Neural cell (in vitro differentiated cells): ENCODE results near the gene ELK4. TPM values are rescaled to one million over a fixed set of nuclear protein-coding genes. Genes with fewer than 3 reads are reported as not detected.

Experiments used
- H2AFZ ChIP-seq: fragments of 200-600, 300-800 bp; sonication (generic), shearing (Covaris generic); 2 replicates; pipeline ENCODE4 v1.6.0; 2014; ENCODE audit warnings: low read depth, mild to moderate bottlenecking, antibody characterized with exemption, low read length, moderate library complexity
- H3F3A ChIP-seq: fragments of 200-600 bp; shearing (Covaris generic); 2 replicates; pipeline ENCODE4 v1.6.1; 2016; ENCODE audit warnings: mild to moderate bottlenecking, moderate library complexity, mixed read lengths, antibody characterized with exemption, low read length; ENCODE audit not compliant: insufficient read depth, poor library complexity, severe bottlenecking
- H3K27ac ChIP-seq: fragments of 200-600, 300-800 bp; sonication (generic), shearing (Covaris generic); 2 replicates; pipeline ENCODE4 v1.5.1; 2014; ENCODE audit warnings: mild to moderate bottlenecking, low read length, moderate library complexity
- H3K27me3 ChIP-seq: fragments of 300-800, 200-600 bp; sonication (generic), shearing (Covaris generic); 2 replicates; pipeline ENCODE4 v1.6.0; 2014; ENCODE audit warnings: mild to moderate bottlenecking, low read depth, low read length, moderate library complexity; ENCODE audit not compliant: insufficient read depth
- H3K36me3 ChIP-seq: fragments of 300-800, 200-600 bp; sonication (generic), shearing (Covaris generic); 2 replicates; pipeline ENCODE4 v1.5.1; 2014; ENCODE audit warnings: mild to moderate bottlenecking, antibody characterized with exemption, low read length, moderate library complexity; ENCODE audit not compliant: insufficient read depth
- H3K4me2 ChIP-seq: fragments of 300-800, 200-600 bp; sonication (generic), shearing (Covaris generic); 2 replicates; pipeline ENCODE4 v1.6.0; 2014; ENCODE audit warnings: mild to moderate bottlenecking, low read length
- H3K4me3 ChIP-seq: fragments of 300-800, 200-600 bp; sonication (generic), shearing (Covaris generic); 2 replicates; pipeline ENCODE4 v1.5.1; 2014; ENCODE audit warnings: mild to moderate bottlenecking, low read length, moderate library complexity
- H3K79me2 ChIP-seq: fragments of 200-600 bp; shearing (Covaris generic); replicated peaks from 2 replicates; pipeline ENCODE4 v1.6.0; 2014; ENCODE audit warnings: mild to moderate bottlenecking, low read length, moderate library complexity; ENCODE audit not compliant: insufficient read depth
- H3K9ac ChIP-seq: fragments of 300-800, 200-600 bp; sonication (generic), shearing (Covaris generic); 2 replicates; pipeline ENCODE4 v1.6.1; 2016; ENCODE audit warnings: mild to moderate bottlenecking, low read length, mixed read lengths
- H3K9me2 ChIP-seq: fragments of 200-600 bp; shearing (Covaris generic); 2 replicates; pipeline ENCODE4 v1.6.1; 2016; ENCODE audit warnings: mild to moderate bottlenecking, low read length, mixed read lengths; ENCODE audit not compliant: insufficient read depth
- H3K9me3 ChIP-seq: fragments of 200-600, 300-800 bp; sonication (generic), shearing (Covaris generic); 2 replicates; pipeline ENCODE4 v1.6.1; 2016; ENCODE audit warnings: mild to moderate bottlenecking, mixed run types, low read length, moderate library complexity, mixed read lengths
- H4K20me1 ChIP-seq: fragments of 200-600 bp; shearing (Covaris generic); 2 replicates; pipeline ENCODE4 v1.6.1; 2016; ENCODE audit warnings: mild to moderate bottlenecking, mixed run types; ENCODE audit not compliant: insufficient read depth
- EP300 ChIP-seq: fragments of 450-650 bp; conservative IDR thresholded peaks from 2 replicates; pipeline ENCODE4 v1.6.1; 2014; ENCODE audit warnings: antibody characterized with exemption, mild to moderate bottlenecking, moderate library complexity; ENCODE audit not compliant: poor library complexity, severe bottlenecking
- EZH2 ChIP-seq: fragments of 200-600, 300-800 bp; shearing (Covaris generic), sonication (generic); IDR thresholded peaks from 2 replicates; pipeline ENCODE4 v1.6.1; 2014; ENCODE audit warnings: antibody characterized with exemption, low read length, borderline replicate concordance, mild to moderate bottlenecking; ENCODE audit not compliant: insufficient read depth, poor library complexity, severe bottlenecking
- MXI1 ChIP-seq: fragments of 450-650 bp; conservative IDR thresholded peaks from 2 replicates; pipeline ENCODE4 v1.6.1; 2014; ENCODE audit warnings: antibody characterized with exemption, mild to moderate bottlenecking; ENCODE audit not compliant: poor library complexity, severe bottlenecking
- POLR2AphosphoS5 ChIP-seq: IDR thresholded peaks from 2 replicates; pipeline ENCODE4 v1.6.1; 2012
- RAD21 ChIP-seq: fragments of 450-650 bp; conservative IDR thresholded peaks from 2 replicates; pipeline ENCODE4 v1.6.1; 2014; ENCODE audit warnings: antibody characterized with exemption, mild to moderate bottlenecking, moderate library complexity
- REST ChIP-seq: IDR thresholded peaks from 2 replicates; pipeline ENCODE4 v1.6.1; 2012; ENCODE audit warnings: borderline replicate concordance
- SMC3 ChIP-seq: fragments of 450-650 bp; conservative IDR thresholded peaks from 2 replicates; pipeline ENCODE4 v1.6.1; 2014; ENCODE audit warnings: antibody characterized with exemption, mild to moderate bottlenecking, moderate library complexity; ENCODE audit not compliant: poor library complexity
- TAF1 ChIP-seq: IDR thresholded peaks from 2 replicates; pipeline ENCODE4 v1.6.1; 2012; ENCODE audit warnings: low read depth
- polyA plus RNA-seq: library from polyadenylated mRNA; depleted of rRNA; stranded (reverse); fragments of >200 nt; gene quantifications from 2 replicates; pipeline ENCODE4 v1.2.3, GENCODE V29; 2014
- TF ChIP-seq, protein P1 (sequence below): fragments of 450-650 bp; IDR thresholded peaks from 2 replicates; pipeline ENCODE4 v1.5.1; 2014; ENCODE audit warnings: antibody characterized with exemption, mild to moderate bottlenecking, moderate library complexity; ENCODE audit not compliant: poor library complexity, severe bottlenecking

Gene ELK4
- polyA plus RNA-seq, 1 donor from 2014 or later, result 10.0 TPM

DNA sequence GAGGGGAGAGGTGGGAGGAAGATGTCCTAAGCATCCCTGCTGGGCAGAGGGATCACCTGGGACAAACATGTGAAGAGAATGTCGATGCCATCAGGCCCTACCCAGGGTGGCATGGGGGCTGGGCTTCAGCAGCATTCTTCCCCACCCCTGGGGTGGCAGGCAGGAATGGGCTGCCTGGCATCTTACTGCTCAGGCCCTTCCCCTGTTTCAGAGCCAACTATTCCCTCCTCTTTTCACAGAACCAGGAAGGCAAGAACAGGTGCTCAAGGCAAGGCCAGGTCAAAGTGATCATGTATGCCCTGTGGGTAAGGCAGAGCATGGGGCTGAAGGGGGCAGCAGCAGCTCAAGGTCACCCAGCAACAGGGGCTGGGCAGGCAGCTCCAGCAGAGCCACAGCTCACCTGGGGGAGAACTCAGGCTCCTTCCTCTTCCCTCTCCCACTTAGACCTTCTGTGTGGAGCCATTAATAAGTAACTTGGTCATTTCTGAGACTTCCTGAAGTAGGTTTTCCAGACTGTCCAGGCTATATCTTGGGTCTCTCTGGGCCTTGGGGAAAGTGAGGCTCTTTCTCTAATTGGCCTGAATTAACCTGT, 56.4 kb downstream of the ELK4 start:
- no peaks in the 10 kb centered on the region for H3K36me3 ChIP-seq
- H3K9ac ChIP-seq, result no peak overlapping the region
- no peak overlapping the region for H3K4me3 ChIP-seq
- TF ChIP-seq REST, result no peak
- no peak for TF ChIP-seq MXI1
- TF ChIP-seq EZH2, result no peak
- TF ChIP-seq TAF1, result no peak
- TF ChIP-seq POLR2AphosphoS5, result no peak
- TF ChIP-seq, protein P1, sequence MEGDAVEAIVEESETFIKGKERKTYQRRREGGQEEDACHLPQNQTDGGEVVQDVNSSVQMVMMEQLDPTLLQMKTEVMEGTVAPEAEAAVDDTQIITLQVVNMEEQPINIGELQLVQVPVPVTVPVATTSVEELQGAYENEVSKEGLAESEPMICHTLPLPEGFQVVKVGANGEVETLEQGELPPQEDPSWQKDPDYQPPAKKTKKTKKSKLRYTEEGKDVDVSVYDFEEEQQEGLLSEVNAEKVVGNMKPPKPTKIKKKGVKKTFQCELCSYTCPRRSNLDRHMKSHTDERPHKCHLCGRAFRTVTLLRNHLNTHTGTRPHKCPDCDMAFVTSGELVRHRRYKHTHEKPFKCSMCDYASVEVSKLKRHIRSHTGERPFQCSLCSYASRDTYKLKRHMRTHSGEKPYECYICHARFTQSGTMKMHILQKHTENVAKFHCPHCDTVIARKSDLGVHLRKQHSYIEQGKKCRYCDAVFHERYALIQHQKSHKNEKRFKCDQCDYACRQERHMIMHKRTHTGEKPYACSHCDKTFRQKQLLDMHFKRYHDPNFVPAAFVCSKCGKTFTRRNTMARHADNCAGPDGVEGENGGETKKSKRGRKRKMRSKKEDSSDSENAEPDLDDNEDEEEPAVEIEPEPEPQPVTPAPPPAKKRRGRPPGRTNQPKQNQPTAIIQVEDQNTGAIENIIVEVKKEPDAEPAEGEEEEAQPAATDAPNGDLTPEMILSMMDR, result no peak
- no peak for TF ChIP-seq EP300
- no peaks in the 10 kb centered on the region for H3K9me2 ChIP-seq
- no peaks in the 10 kb centered on the region for H3F3A ChIP-seq
- H4K20me1 ChIP-seq, result no peaks in the 10 kb centered on the region
- no peak overlapping the region for H3K27ac ChIP-seq
- H2AFZ ChIP-seq, result no peak overlapping the region
- H3K4me2 ChIP-seq, result no peak overlapping the region
- H3K79me2 ChIP-seq, result no peaks in the 10 kb centered on the region
- no peaks in the 10 kb centered on the region for H3K9me3 ChIP-seq
- H3K27me3 ChIP-seq, result peaks cover 17% of the 10 kb centered on the region

DNA sequence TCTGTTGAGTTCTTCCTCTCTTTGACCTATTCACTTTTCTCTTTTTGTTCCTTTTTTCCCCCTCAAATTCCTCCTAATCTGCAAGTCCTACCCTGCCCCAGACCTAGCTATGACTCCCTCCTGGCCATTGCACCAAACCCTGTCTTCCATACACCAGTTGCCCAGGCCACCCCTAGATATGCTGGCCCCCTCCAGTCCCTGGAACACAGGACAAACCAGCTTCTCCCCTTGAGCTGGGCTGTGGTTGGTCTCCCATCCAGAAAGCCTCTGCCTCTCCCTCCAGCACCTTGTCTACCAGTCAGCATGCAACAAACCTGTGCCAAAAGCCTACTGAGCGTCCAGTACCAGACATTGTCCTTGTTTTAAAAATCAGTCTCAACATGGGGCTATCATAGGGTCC, 59.4 kb downstream of the ELK4 start:
- Histone ChIP-seq H2AFZ (no peak overlapping the region), H4K20me1 (no peaks in the 10 kb centered on the region), H3F3A (no peaks in the 10 kb centered on the region), H3K4me2 (no peak overlapping the region), H3K9me3 (no peaks in the 10 kb centered on the region), H3K4me3 (no peak overlapping the region), H3K9me2 (no peaks in the 10 kb centered on the region), H3K27me3 (peaks cover 44% of the 10 kb centered on the region), H3K27ac (no peak overlapping the region), H3K36me3 (no peaks in the 10 kb centered on the region), H3K9ac (no peak overlapping the region), H3K79me2 (no peaks in the 10 kb centered on the region)
- no peak for TF ChIP-seq RAD21
- no peak for TF ChIP-seq MXI1
- TF ChIP-seq EZH2, result no peak
- TF ChIP-seq EP300, result no peak
- TF ChIP-seq POLR2AphosphoS5, result no peak
- no peak for TF ChIP-seq TAF1
- no peak for TF ChIP-seq REST
- TF ChIP-seq, protein P1, result no peak
- no peak for TF ChIP-seq SMC3
